Loucy (cell line): ENCODE measurements around the gene FSTL3.

Source experiments
- H2AFZ ChIP-seq: fragments of 200-600 bp; sonication (generic); 2 replicates; pipeline ENCODE4 v1.6.0; 2016; ENCODE audit warnings: antibody characterized with exemption, mild to moderate bottlenecking, low read length, moderate library complexity
- H3F3A ChIP-seq: fragments of 200-600 bp; 2 replicates; pipeline ENCODE4 v1.6.0; 2016; ENCODE audit warnings: antibody characterized with exemption, low read depth, mild to moderate bottlenecking
- H3K27me3 ChIP-seq: fragments of 200-600 bp; sonication (generic); 2 replicates; pipeline ENCODE4 v1.6.1; 2014; ENCODE audit warnings: low read length, mild to moderate bottlenecking; ENCODE audit not compliant: insufficient read depth, poor library complexity, severe bottlenecking
- H3K36me3 ChIP-seq: fragments of 200-600 bp; sonication (generic); 2 replicates; pipeline ENCODE4 v1.6.1; 2016; ENCODE audit warnings: low read length; ENCODE audit not compliant: insufficient read depth
- H3K4me1 ChIP-seq: fragments of 200-600 bp; sonication (generic); 2 replicates; pipeline ENCODE4 v1.5.1; 2014; ENCODE audit warnings: low read length, mild to moderate bottlenecking; ENCODE audit not compliant: insufficient read depth, poor library complexity, severe bottlenecking
- H3K4me2 ChIP-seq: fragments of 200-600 bp; sonication (generic); 2 replicates; pipeline ENCODE4 v1.6.0; 2014; ENCODE audit warnings: antibody characterized with exemption, low read length, low read depth, mild to moderate bottlenecking; ENCODE audit not compliant: poor library complexity, severe bottlenecking
- H3K4me3 ChIP-seq: fragments of 200-600 bp; sonication (generic); 2 replicates; pipeline ENCODE4 v1.5.1; 2014; ENCODE audit warnings: low read length, mild to moderate bottlenecking, mixed read lengths; ENCODE audit not compliant: poor library complexity, severe bottlenecking
- H3K79me2 ChIP-seq: fragments of 200-600 bp; sonication (generic); 2 replicates; pipeline ENCODE4 v1.6.1; 2014; ENCODE audit warnings: low read length; ENCODE audit not compliant: insufficient read depth
- H3K9ac ChIP-seq: fragments of 200-600 bp; sonication (generic); 2 replicates; pipeline ENCODE4 v1.6.0; 2014; ENCODE audit warnings: mild to moderate bottlenecking, low read depth, low read length, moderate library complexity; ENCODE audit not compliant: poor library complexity, severe bottlenecking
- H3K9me2 ChIP-seq: fragments of 200-600 bp; sonication (generic); replicated peaks from 2 replicates; pipeline ENCODE4 v1.6.1; 2016; ENCODE audit warnings: low read depth, low read length, mixed read lengths
- H3K9me3 ChIP-seq: fragments of 200-600 bp; sonication (generic); 2 replicates; pipeline ENCODE4 v1.6.1; 2014; ENCODE audit warnings: mild to moderate bottlenecking, antibody characterized with exemption, low read length, low read depth; ENCODE audit not compliant: insufficient read depth
- H4K20me1 ChIP-seq: fragments of 200-600 bp; sonication (generic); 2 replicates; pipeline ENCODE4 v1.6.0; 2014; ENCODE audit warnings: antibody characterized with exemption, low read length, mild to moderate bottlenecking; ENCODE audit not compliant: insufficient read depth, poor library complexity, severe bottlenecking
- CTCF ChIP-seq: fragments of 200-600 bp; sonication (generic); conservative IDR thresholded peaks from 2 replicates; pipeline ENCODE4 v1.5.1; 2014; ENCODE audit warnings: mild to moderate bottlenecking, antibody characterized with exemption, low read length
- EZH2phosphoT487 ChIP-seq: fragments of 200-600 bp; IDR thresholded peaks from 2 replicates; pipeline ENCODE4 v1.6.1; 2018; ENCODE audit warnings: antibody characterized with exemption, mild to moderate bottlenecking, moderate library complexity, borderline replicate concordance

Gene FSTL3

GRCh38 chr19:644363-644762 lies 31.8 kb upstream of the FSTL3 start:
- Histone ChIP-seq H3K9me3 (no peaks in the 10 kb centered on the region), H3K27me3 (no peaks in the 10 kb centered on the region), H3K36me3 (peaks cover 35% of the 10 kb centered on the region; the same call in 1 of the 2 replicates), H3F3A (no peaks in the 10 kb centered on the region), H3K4me2 (no peak overlapping the region), H2AFZ (no peak overlapping the region), H3K79me2 (no peaks in the 10 kb centered on the region), H3K4me1 (no peaks in the 10 kb centered on the region), H3K9me2 (no peaks in the 10 kb centered on the region), H3K9ac (no peak overlapping the region), H4K20me1 (peaks cover 3% of the 10 kb centered on the region), H3K4me3 (no peak overlapping the region)
- TF ChIP-seq EZH2phosphoT487: no peak
- TF ChIP-seq CTCF: no peak

- no peak overlapping the region for H3K9ac ChIP-seq
- H3K9me2 ChIP-seq: no peaks in the 10 kb centered on the region
- H3K4me2 ChIP-seq: no peak overlapping the region
- H3K27me3 ChIP-seq: no peaks in the 10 kb centered on the region
- no peak for TF ChIP-seq CTCF
- no peak for TF ChIP-seq EZH2phosphoT487
- H3K4me1 ChIP-seq: no peaks in the 10 kb centered on the region
- H3K36me3 ChIP-seq: peaks cover 38% of the 10 kb centered on the region; the same call in 1 of the 2 replicates
- no peaks in the 10 kb centered on the region for H3F3A ChIP-seq
- no peaks in the 10 kb centered on the region for H3K9me3 ChIP-seq
- no peak overlapping the region for H3K4me3 ChIP-seq
- H4K20me1 ChIP-seq: peaks cover 3% of the 10 kb centered on the region
- no peaks in the 10 kb centered on the region for H3K79me2 ChIP-seq
- H2AFZ ChIP-seq: no peak overlapping the region
Observed at GRCh38 chr19:644789-645188, 31.4 kb upstream of the FSTL3 start.

- H3K27me3 ChIP-seq: no peaks in the 10 kb centered on the region
- peaks cover 43% of the 10 kb centered on the region; the same call in 1 of the 2 replicates for H3K36me3 ChIP-seq
- no peak overlapping the region for H3K9ac ChIP-seq
- H3K79me2 ChIP-seq: no peaks in the 10 kb centered on the region
- no peak overlapping the region for H3K4me3 ChIP-seq
- H3K4me1 ChIP-seq: no peaks in the 10 kb centered on the region
- H3F3A ChIP-seq: no peaks in the 10 kb centered on the region
- TF ChIP-seq EZH2phosphoT487 (no peak), CTCF (no peak)
- H3K4me2 ChIP-seq: no peak overlapping the region
- H4K20me1 ChIP-seq: peaks cover 7% of the 10 kb centered on the region
- H3K9me2 ChIP-seq: no peaks in the 10 kb centered on the region
- H3K9me3 ChIP-seq: no peaks in the 10 kb centered on the region
- no peak overlapping the region for H2AFZ ChIP-seq
Observed at GRCh38 chr19:645912-646778, 30.0 kb upstream of the FSTL3 start.
